Ishikawa (cell line): ENCODE data around the gene ZNF24.

Source experiments
- CREB1 ChIP-seq: IDR thresholded peaks from 2 replicates; pipeline ENCODE4 v1.6.1; 2012; ENCODE audit warnings: low read depth
- EP300 ChIP-seq: IDR thresholded peaks from 2 replicates; pipeline ENCODE4 v1.6.1; 2012; ENCODE audit warnings: borderline replicate concordance
- FOXM1 ChIP-seq: IDR thresholded peaks from 2 replicates; pipeline ENCODE4 v1.6.1; 2012; ENCODE audit warnings: low read depth, borderline replicate concordance
- YY1 ChIP-seq: IDR thresholded peaks from 2 replicates; pipeline ENCODE4 v1.6.1; 2012; ENCODE audit warnings: low read depth
- TF ChIP-seq, protein P1 (sequence below): IDR thresholded peaks from 2 replicates; pipeline ENCODE4 v1.6.1; 2012; ENCODE audit warnings: low read depth, mild to moderate bottlenecking
- TF ChIP-seq, protein P2 (sequence below): IDR thresholded peaks from 2 replicates; pipeline ENCODE4 v1.6.1; 2012

DNA sequence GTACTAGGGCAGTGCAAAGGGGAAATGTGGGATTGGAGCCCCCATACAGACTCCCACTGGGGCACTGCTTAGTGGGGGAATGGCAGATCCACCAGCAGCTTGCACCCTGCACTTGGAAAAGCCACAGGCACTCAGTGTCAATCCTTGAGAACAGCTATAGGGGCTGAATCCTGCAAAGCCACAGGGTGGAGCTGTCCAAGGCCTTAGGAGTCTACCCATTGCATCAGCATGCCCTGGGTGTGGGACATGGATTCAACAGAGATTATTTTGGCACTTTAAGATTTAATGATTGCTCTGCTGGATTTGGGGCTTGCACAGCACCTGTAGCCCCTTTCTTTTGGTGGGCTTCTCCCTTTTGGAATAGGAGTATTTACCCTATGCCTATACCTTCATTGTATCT lies 8.6 kb upstream of the ZNF24 start:
- TF ChIP-seq YY1 (no peak), CREB1 (no peak), FOXM1 (no peak), EP300 (no peak)
- TF ChIP-seq, protein P1, sequence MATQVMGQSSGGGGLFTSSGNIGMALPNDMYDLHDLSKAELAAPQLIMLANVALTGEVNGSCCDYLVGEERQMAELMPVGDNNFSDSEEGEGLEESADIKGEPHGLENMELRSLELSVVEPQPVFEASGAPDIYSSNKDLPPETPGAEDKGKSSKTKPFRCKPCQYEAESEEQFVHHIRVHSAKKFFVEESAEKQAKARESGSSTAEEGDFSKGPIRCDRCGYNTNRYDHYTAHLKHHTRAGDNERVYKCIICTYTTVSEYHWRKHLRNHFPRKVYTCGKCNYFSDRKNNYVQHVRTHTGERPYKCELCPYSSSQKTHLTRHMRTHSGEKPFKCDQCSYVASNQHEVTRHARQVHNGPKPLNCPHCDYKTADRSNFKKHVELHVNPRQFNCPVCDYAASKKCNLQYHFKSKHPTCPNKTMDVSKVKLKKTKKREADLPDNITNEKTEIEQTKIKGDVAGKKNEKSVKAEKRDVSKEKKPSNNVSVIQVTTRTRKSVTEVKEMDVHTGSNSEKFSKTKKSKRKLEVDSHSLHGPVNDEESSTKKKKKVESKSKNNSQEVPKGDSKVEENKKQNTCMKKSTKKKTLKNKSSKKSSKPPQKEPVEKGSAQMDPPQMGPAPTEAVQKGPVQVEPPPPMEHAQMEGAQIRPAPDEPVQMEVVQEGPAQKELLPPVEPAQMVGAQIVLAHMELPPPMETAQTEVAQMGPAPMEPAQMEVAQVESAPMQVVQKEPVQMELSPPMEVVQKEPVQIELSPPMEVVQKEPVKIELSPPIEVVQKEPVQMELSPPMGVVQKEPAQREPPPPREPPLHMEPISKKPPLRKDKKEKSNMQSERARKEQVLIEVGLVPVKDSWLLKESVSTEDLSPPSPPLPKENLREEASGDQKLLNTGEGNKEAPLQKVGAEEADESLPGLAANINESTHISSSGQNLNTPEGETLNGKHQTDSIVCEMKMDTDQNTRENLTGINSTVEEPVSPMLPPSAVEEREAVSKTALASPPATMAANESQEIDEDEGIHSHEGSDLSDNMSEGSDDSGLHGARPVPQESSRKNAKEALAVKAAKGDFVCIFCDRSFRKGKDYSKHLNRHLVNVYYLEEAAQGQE, result no peak
- TF ChIP-seq, protein P2, sequence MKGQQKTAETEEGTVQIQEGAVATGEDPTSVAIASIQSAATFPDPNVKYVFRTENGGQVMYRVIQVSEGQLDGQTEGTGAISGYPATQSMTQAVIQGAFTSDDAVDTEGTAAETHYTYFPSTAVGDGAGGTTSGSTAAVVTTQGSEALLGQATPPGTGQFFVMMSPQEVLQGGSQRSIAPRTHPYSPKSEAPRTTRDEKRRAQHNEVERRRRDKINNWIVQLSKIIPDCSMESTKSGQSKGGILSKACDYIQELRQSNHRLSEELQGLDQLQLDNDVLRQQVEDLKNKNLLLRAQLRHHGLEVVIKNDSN, result no peak
